HG03558 (cell line): ENCODE data around the gene DKC1.

ENCODE experiments used
- ATAC-seq: cut with Tn5 transposase; IDR thresholded peaks from one replicate; pipeline ENCODE4 v1.9.1; 2021; ENCODE audit warnings: moderate number of reproducible peaks; ENCODE audit not compliant: unreplicated experiment; ENCODE audit errors: extremely low read depth

Gene DKC1

GRCh38 chrX:154762537-154763296 is at the start of gene DKC1:
Gene DKC1 (plus strand): TSS chrX:154762864. CDS start chrX:154762966, 102 bp downstream.
- peak; percentile 90 for ATAC-seq

GRCh38 chrX:154714925-154715324 is 47.7 kb upstream of the DKC1 start:
- peak; percentile 38 for ATAC-seq

DNA sequence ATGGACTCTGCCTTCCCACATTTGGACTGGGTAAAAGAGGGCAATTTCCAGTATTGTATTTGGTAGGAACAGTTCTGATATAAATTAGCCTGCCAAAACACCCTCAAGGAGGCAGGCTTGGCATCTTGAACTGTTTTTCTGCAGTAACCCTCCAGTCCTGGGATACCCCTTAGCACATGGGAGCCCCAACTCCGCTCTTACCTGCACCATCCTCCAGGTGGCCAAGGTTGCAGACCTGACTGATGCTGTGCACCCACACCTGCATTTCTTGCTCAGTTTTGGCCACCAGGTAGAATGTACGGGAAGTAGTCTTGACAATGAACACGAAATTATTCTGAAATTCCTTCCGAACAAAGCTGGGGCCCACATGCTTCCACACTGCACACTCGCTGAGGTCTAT is 46.8 kb upstream of the DKC1 start:
- ATAC-seq: no peak

- no peak for ATAC-seq
Measured at GRCh38 chrX:154717824-154718223, 44.8 kb upstream of the DKC1 start.

GRCh38 chrX:154718616-154719015 is 44.0 kb upstream of the DKC1 start:
- no peak for ATAC-seq

GRCh38 chrX:154719132-154719675 is 43.5 kb upstream of the DKC1 start:
- no peak for ATAC-seq

GRCh38 chrX:154720067-154720466 is 42.6 kb upstream of the DKC1 start:
- ATAC-seq: no peak

DNA sequence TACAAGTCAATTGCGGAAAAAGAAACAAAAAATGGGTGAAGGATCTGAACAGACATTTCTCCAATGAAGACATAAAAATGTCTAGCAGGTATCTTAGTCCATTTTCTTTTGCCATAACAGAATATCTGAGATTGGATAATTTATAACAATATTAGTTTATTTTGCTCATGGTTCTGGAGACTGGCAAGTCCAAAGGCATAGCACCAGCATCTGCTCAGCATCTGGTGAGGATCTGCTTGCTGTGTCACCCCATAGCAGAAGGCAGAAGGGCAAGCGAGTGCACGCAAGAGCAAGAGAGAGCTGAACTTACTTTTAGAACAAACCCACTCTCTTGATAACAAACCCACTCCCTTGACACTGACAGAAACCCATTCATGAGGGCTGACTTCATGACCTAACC is 41.5 kb upstream of the DKC1 start:
- no peak for ATAC-seq

- ATAC-seq: no peak
Measured at GRCh38 chrX:154724993-154725756, 37.5 kb upstream of the DKC1 start.

DNA sequence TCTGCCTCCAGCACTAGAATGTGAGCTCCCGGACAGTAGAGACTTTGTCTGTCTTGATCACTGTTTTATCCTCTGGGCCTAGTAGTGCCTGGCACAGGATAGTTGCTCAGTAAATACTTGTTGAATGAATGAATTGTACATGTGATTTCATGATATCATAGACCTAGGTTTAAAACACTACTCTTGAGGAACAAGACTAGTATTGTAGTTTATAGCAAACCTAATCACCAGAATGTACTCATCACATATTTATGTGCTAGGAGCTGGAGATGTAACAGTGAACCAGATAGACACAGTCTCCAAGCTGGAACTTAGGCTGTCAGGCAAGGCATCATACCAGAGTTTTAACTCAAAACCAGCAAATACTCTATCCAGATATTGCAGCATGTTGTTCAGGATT is 35.2 kb upstream of the DKC1 start:
- ATAC-seq: no peak

DNA sequence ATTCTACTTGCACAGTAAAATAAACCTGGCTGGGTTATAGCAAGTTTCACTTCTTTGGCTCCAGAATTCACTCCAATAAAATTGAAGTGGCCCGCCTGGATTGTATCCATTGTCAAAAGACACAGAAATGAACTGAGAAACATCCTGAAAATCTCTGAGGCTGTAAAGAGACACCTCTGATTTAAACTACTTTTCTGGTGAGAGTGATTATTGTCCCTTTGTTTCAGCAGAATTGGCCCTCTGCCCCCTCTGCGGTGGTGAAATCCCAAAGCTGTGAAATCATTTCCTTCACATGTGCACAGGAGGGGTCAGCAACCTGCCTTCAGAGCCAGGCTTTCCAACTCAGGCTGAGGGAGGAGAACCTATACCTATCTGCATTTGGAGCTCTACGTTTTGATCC is 34.8 kb upstream of the DKC1 start:
- ATAC-seq: no peak

GRCh38 chrX:154728431-154729190 is 34.1 kb upstream of the DKC1 start:
- no peak for ATAC-seq

- no peak for ATAC-seq
Measured at GRCh38 chrX:154729439-154729838, 33.2 kb upstream of the DKC1 start.

GRCh38 chrX:154730253-154730891 is 32.3 kb upstream of the DKC1 start:
- ATAC-seq: no peak

GRCh38 chrX:154731184-154731583 is 31.5 kb upstream of the DKC1 start:
- no peak for ATAC-seq

DNA sequence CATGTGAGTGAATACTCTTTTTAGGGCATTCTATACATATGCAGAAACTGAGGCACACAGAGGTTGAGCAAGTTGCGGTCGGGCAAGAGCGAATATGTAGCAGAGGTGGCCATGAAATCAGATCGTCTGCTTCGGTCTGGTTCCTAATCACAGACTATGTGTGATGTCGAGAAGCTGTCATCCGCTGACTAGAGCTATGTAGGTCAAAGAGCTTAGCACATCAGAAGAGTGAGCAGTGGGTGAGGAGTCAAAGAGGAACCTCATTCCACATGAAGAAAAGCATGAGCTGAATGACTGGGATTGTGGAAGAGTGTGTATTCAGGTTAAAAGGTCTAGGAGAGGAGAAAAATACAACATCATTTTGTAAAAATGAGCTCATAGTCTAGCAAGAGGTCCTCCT is 30.8 kb upstream of the DKC1 start:
- ATAC-seq: no peak

DNA sequence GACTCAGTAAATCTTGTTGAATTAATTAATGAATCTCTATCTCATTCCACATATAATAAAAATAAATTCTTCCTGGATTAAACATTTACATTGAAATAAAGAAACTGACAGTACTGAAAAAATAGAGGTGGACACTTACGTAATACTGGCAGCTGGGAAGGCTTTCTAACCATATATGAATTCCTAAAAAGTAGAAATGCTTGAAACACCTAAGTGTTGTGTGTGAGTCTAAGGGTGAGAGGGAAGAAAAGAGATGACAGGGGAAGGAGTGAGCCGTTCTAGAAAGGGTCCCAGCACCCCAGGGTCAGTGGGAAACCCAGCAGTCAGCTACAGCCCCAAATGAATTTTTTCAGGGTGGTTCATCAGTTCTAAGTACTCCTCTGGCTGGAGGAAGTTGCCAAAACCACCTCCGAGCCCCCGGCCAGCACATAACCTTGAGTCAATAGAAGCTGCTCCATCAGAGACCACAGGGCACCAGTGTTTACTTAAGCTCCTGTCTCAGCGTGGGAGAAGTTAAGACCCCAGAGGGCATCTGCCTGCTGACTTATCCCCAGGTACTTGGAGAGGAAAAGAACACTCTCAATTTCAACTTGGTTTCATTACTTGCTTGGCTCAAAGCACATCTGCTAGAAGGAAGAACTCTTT is 30.1 kb upstream of the DKC1 start:
- no peak for ATAC-seq

DNA sequence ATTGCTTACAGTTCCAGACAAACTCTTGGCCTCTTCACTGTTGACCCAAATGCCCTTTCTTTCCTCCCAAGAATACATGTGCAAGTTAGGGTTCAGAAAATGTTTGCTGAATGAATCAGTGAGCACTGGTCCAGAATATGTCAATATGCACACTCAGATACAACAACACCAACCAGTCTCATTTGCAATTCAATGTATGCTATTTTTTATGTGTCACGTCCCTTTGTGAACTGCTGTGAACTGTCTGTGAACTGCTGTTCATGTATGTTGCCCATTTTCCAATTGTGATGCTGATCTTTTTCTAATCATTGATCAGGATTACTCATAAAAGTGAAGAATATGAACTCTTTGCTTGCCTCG is 29.6 kb upstream of the DKC1 start:
- no peak for ATAC-seq

DNA sequence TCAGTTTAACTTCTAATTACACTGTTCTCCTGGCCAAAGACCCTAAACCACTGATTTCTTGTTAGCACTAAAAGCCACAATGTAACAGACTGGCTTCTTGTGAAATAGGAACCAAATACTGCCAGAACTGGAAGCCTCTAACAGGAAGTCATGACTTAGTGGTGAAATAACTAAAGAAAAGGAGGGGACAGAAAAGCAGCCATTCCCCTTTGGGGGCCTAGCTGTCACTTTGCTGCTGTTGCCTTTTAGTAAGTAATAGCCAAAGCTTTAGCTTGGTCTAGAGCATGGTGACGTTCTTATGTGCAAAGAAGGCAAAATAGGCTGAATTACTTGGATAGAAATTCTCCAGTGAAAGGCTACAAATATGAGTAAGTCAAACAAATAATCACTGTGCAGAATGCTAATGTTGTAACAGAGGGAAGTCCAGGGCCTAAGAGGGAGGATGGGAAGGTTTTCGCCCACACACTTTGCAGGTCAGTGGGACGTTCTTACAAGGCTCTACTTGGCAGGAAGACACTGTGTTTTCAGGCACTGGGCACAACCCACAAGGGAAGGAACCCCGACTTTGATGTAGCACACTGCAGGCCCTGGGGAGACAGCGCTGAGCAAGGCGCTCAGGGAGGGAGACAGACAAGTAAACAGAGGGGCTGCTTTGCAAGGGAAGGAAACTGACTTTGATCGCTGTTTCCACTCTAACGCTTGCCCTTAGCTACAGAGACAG is 28.4 kb upstream of the DKC1 start:
- ATAC-seq: no peak
